Fibroblast of skin of scalp (primary cell): ENCODE data around the gene CMIP.

Source experiments
- DNase-seq: peaks from one replicate; pipeline ENCODE4 v3.0.0-alpha.2; 2013

Gene CMIP

GRCh38 chr16:81754858-81755257, 310.2 kb downstream of the CMIP start:
- no peak for DNase-seq

DNA sequence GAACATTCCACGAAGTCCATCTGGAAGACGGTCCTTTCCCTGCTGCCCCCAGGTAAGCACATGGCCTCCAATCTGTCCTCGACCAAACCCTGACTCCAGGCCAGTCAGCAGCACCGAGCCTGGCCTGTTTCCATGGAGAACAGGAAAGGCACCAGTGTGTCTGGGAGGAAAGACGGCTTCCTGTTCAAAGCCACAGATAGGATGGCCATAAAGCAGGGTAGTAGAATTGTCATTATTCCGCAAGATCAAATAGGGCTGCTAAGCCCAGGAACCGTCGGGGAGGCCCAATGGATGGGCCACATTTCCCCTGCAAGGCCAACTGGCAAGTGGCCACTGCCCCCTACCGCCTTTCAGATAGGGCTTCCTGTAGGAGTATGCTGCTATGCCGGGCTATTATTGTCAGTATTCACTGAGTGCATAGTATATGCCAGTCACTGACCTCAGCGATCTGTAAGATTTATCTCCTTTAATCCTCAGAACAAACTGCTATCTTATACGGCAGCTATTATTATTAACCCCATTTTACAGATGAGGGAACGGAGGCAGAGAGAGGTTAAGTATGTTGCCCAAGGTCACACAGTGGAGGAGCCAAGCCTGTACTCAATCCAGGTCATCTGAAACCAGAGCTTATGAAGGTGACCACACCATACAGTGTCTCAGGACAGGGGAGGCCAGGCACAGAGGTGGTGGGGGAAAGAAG, 311.5 kb downstream of the CMIP start:
- DNase-seq = no peak

DNA sequence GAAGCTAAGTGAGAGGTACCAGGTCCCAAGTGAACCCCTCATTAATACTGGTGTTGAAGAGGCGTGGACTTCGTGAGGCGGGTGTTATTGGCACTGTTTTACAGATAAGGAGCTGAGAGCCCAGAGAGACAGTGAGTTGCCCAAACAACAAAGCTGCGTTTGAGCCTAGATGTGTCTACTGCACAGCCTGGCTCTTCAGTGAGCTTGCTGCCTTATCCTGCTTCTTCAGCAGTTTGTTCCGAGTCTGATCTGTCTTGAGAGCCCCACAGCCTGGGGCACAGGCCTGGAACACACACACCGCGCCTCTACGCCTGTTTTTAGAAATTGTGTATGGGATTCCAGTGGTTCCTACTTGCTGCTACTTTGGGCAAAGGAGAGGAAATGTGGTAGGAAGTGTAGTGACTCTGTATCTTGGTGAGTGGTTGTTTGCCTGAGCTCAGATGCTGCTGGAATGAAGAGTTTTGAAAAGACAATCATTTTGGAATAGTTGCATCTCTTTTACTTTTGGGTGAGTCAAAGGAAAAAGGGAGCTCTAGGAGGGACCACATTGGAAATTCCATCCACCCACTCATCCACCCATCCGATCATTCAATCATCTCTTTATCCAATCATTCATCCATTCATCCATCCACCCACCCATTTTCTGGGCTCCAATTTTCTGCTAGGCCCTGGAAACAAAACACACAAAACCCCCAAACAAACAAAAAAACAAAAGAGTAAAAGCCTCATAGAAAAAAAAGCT, 312.2 kb downstream of the CMIP start:
- no peak for DNase-seq

DNA sequence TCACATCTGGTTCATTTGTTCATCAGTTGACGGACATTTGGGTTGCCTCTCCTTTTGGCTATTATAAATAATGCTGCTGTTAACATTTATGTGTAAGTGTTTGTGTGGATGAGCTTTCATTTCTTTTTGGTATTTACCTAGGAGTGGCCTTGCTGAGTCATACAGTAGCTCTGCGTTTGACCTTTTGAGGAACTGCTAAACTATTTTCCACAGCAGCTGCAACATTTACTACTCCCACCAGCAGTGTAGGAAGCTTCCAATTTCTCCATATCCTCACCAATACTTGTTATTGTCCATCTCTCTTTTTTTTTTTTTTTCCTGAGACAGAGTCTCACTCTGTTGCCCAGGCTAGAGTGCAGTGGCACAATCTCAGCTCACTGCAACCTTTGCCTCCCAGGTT, 313.8 kb downstream of the CMIP start:
- no peak for DNase-seq
